HCT116 (cell line): ENCODE data around the gene GABRR3. TPM values are rescaled to one million over a fixed set of nuclear protein-coding genes. Genes with fewer than 3 reads are reported as not detected.

ENCODE experiments used
- ATAC-seq: fragments of 200-7000 bp; cut with Tn5 transposase; 2 replicates; pipeline ENCODE4 v1.9.1; 2020; ENCODE audit warnings: mild to moderate bottlenecking, moderate library complexity
- BruUV-seq: library from RNA; stranded (reverse); fragments of 400-500 nt; replicated peaks from 2 replicates; lab custom pipeline; 2021; lab: Mats Ljungman, UMichigan
- CTCF ChIA-PET: fragments of 300-600 bp; sonication (Branson Sonifier 250); formaldehyde crosslinking; loops from one replicate; lab custom pipeline; 2021; ENCODE audit warnings: antibody characterized with exemption; lab: Charles Lee
- POLR2A ChIA-PET: fragments of 300-600, 350-600 bp; sonication (Branson Sonifier 250); formaldehyde crosslinking; loops from one replicate; lab custom pipeline; 2021; ENCODE audit warnings: antibody characterized with exemption; lab: Charles Lee
- RAD21 ChIA-PET, 2 experiments: fragments of 300-600 bp; sonication (Branson Sonifier 250); formaldehyde crosslinking; loops; one replicate each; lab custom pipeline; 2023; ENCODE audit warnings: low total read pairs in 2 of 2; ENCODE audit not compliant: uncharacterized antibody in 2 of 2, unreplicated experiment in 2 of 2, low non-redundant PET in 1 of 2; lab: Charles Lee
- DNase-seq: peaks from one replicate; pipeline ENCODE4 v3.0.0-alpha.2; 2010; ENCODE audit warnings: low read depth, low spot score
- H2AFZ ChIP-seq: fragments of 200-600 bp; shearing (Covaris generic), sonication (generic); 2 replicates; pipeline ENCODE4 v1.6.1; 2017; ENCODE audit warnings: low read depth, mixed run types, mixed read lengths, antibody characterized with exemption, low read length; ENCODE audit not compliant: poor library complexity, severe bottlenecking
- H3K27ac ChIP-seq: 2 replicates; pipeline ENCODE4 v1.5.1; 2012; ENCODE audit warnings: low read depth, low read length
- H3K27me3 ChIP-seq: fragments of 200-600 bp; sonication (generic); 2 replicates; pipeline ENCODE4 v1.6.1; 2016; ENCODE audit warnings: mixed run types, low read length, mixed read lengths; ENCODE audit not compliant: insufficient read depth
- H3K36me3 ChIP-seq, 2 experiments: fragments of 200-500 bp in 1 of 2; fragments of 200-600 bp in 1 of 2; sonication (Bioruptor generic) in 1 of 2; sonication (generic) in 1 of 2; 2 replicates each; pipeline versions ENCODE4 v1.5.1 to v1.6.1; 2014 to 2016; ENCODE audit warnings: low read length in 2 of 2, inconsistent platforms in 1 of 2, mixed read lengths in 1 of 2, mixed run types in 1 of 2; ENCODE audit not compliant: insufficient read depth in 2 of 2, control insufficient read depth in 1 of 2
- H3K4me1 ChIP-seq, 2 experiments: fragments of 200-600 bp in 1 of 2; sonication (generic) in 1 of 2; 2 replicates each; pipeline versions ENCODE4 v1.5.1 to v1.6.1; 2012 to 2017; ENCODE audit warnings: low read length in 2 of 2, inconsistent platforms in 1 of 2, mild to moderate bottlenecking in 1 of 2, mixed read lengths in 1 of 2, mixed run types in 1 of 2, moderate library complexity in 1 of 2; ENCODE audit not compliant: insufficient read depth in 2 of 2, control insufficient read depth in 1 of 2
- H3K4me2 ChIP-seq: fragments of 200-600 bp; sonication (generic); 2 replicates; pipeline ENCODE4 v1.6.1; 2017; ENCODE audit warnings: mixed run types, low read length, mixed read lengths
- H3K4me3 ChIP-seq, 2 experiments: fragments of 200-600 bp in 1 of 2; sonication (generic) in 1 of 2; replicated peaks in 1 of 2; 2 replicates each; pipeline ENCODE4 v1.5.1; 2011 to 2016; ENCODE audit warnings: low read length in 2 of 2, control low read depth in 1 of 2, low read depth in 1 of 2, mild to moderate bottlenecking in 1 of 2, mixed read lengths in 1 of 2, mixed run types in 1 of 2
- H3K79me2 ChIP-seq: fragments of 200-600 bp; sonication (generic); 2 replicates; pipeline ENCODE4 v1.6.1; 2017; ENCODE audit warnings: mild to moderate bottlenecking, mixed run types, low read length, moderate library complexity, mixed read lengths; ENCODE audit not compliant: insufficient read depth
- H3K9ac ChIP-seq: fragments of 200-600 bp; sonication (generic); 2 replicates; pipeline ENCODE4 v1.6.1; 2016; ENCODE audit warnings: low read length, mixed read lengths
- H3K9me2 ChIP-seq: fragments of 200-600 bp; sonication (generic), shearing (Covaris generic); 2 replicates; pipeline ENCODE4 v1.6.1; 2017; ENCODE audit warnings: mixed run types, mild to moderate bottlenecking, moderate library complexity; ENCODE audit not compliant: insufficient read depth
- H3K9me3 ChIP-seq, 2 experiments: fragments of 200-500 bp in 1 of 2; fragments of 200-600 bp in 1 of 2; sonication (Bioruptor generic) in 1 of 2; sonication (generic) in 1 of 2; 2 replicates each; pipeline ENCODE4 v1.6.1; 2014 to 2017; ENCODE audit warnings: low read length in 2 of 2, mixed read lengths in 2 of 2, inconsistent platforms in 1 of 2, low read depth in 1 of 2, mild to moderate bottlenecking in 1 of 2, mixed run types in 1 of 2, moderate library complexity in 1 of 2; ENCODE audit not compliant: control insufficient read depth in 1 of 2, insufficient read depth in 1 of 2
- H4K20me1 ChIP-seq: fragments of 200-600 bp; sonication (generic), shearing (Covaris generic); 2 replicates; pipeline ENCODE4 v1.6.1; 2017; ENCODE audit warnings: mixed run types, mild to moderate bottlenecking, moderate library complexity; ENCODE audit not compliant: insufficient read depth
- CBX3 ChIP-seq: IDR thresholded peaks from 2 replicates; pipeline ENCODE4 v1.6.1; 2012; ENCODE audit warnings: low read depth
- CEBPB ChIP-seq: IDR thresholded peaks from 2 replicates; pipeline ENCODE4 v1.6.1; 2012; ENCODE audit warnings: low read depth
- EGR1 ChIP-seq: IDR thresholded peaks from 2 replicates; pipeline ENCODE4 v1.6.1; 2012; ENCODE audit warnings: low read depth
- ELF1 ChIP-seq: IDR thresholded peaks from 2 replicates; pipeline ENCODE4 v1.6.1; 2012; ENCODE audit warnings: low read depth, borderline replicate concordance
- EZH2 ChIP-seq: fragments of 200-600 bp; sonication (generic); IDR thresholded peaks from 2 replicates; pipeline ENCODE4 v1.6.1; 2017; ENCODE audit warnings: antibody characterized with exemption, mixed run types
- EZH2phosphoT487 ChIP-seq: fragments of 200-600 bp; IDR thresholded peaks from 2 replicates; pipeline ENCODE4 v1.6.1; 2018; ENCODE audit warnings: antibody characterized with exemption, borderline replicate concordance
- FOSL1 ChIP-seq: IDR thresholded peaks from 2 replicates; pipeline ENCODE4 v1.6.1; 2012; ENCODE audit warnings: low read depth
- JUND ChIP-seq: IDR thresholded peaks from 2 replicates; pipeline ENCODE4 v1.6.1; 2012
- POLR2A ChIP-seq: IDR thresholded peaks from 2 replicates; pipeline ENCODE4 v1.7.0; 2011; ENCODE audit warnings: borderline replicate concordance; ENCODE audit not compliant: insufficient read depth, insufficient read length; ENCODE audit errors: extremely low read depth
- POLR2AphosphoS5 ChIP-seq: IDR thresholded peaks from 2 replicates; pipeline ENCODE4 v1.6.1; 2011; ENCODE audit warnings: mild to moderate bottlenecking, low read depth, low read length, moderate library complexity
- RAD21 ChIP-seq: IDR thresholded peaks from 2 replicates; pipeline ENCODE4 v1.6.1; 2012; ENCODE audit warnings: low read depth, mild to moderate bottlenecking
- SIN3A ChIP-seq: IDR thresholded peaks from 2 replicates; pipeline ENCODE4 v1.6.1; 2012; ENCODE audit warnings: low read depth
- SP1 ChIP-seq: IDR thresholded peaks from 2 replicates; pipeline ENCODE4 v1.6.1; 2012; ENCODE audit warnings: low read depth
- ZFX ChIP-seq: fragments of 450-650 bp; IDR thresholded peaks from 2 replicates; pipeline ENCODE4 v1.6.1; 2017
- ZNF274 ChIP-seq: fragments of 200-500 bp; sonication (Bioruptor generic); IDR thresholded peaks from 2 replicates; pipeline ENCODE4 v1.6.1; 2014; ENCODE audit warnings: mild to moderate bottlenecking, low read depth, low read length, inconsistent platforms
- intact Hi-C: fragments of 100-400 bp; cut with micrococcal nuclease; formaldehyde crosslinking; loops from 2 replicates; pipeline ENCODE4 v1.10.0; 2022
- total RNA-seq: library from RNA; stranded (reverse); gene quantifications from one replicate; pipeline ENCODE4 v1.2.1, GENCODE V29; 2021; ENCODE audit not compliant: unreplicated experiment
- TF ChIP-seq, protein P1 (sequence below), 3 experiments: fragments of 200-600 bp in 1 of 3; sonication (generic) in 1 of 3; IDR thresholded peaks in 2 of 3; conservative IDR thresholded peaks in 1 of 3; 2 replicates each; pipeline ENCODE4 v1.5.1; 2012 to 2017; ENCODE audit warnings: low read depth in 2 of 3, low read length in 2 of 3, antibody characterized with exemption in 1 of 3, borderline replicate concordance in 1 of 3, control low read depth in 1 of 3, mild to moderate bottlenecking in 1 of 3, mixed read lengths in 1 of 3, mixed run types in 1 of 3, moderate library complexity in 1 of 3; ENCODE audit not compliant: insufficient read depth in 1 of 3

Gene GABRR3
- total RNA-seq, 1 experiment from 2014 or later, result not detected

DNA sequence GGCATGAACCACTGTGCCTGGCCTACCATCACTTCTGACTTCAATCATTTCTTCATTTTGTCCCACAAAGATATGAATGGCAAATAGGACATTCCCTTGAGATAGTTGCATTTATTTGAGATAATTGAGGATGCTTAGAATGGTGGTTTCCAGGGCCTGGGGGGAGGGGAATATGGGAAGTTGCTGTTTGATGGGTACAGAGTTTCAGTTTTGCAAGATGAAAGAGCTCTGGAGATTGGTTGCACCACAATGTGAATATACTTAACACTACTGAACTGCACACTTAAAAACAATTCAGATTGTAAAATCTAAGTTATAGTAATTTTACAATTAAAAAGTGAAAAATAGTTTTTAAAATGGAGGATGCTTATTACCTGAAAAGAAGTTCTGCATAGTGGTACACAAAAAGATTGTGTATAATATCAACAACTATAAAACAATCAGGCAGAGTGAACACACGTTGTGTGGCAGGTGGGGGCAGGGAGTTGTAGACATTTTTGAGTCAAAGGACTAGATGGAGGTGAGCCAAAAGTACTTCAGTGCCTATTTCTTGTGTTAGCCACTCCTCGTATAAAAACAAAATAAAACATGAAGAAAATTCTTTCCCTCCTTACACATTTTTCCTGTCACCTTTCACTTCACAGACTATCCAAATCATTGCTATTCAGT is 44.4 kb downstream of the GABRR3 start:
- Histone ChIP-seq H3K79me2 (no peaks in the 10 kb centered on the region), H3K4me2 (no peak overlapping the region), H2AFZ (no peak overlapping the region), H3K9me2 (no peaks in the 10 kb centered on the region), H3K27ac (no peak overlapping the region), H3K4me3 (no peak overlapping the region), H3K4me1 (no peaks in the 10 kb centered on the region), H3K9me3 (no peaks in the 10 kb centered on the region), H3K9ac (no peak overlapping the region), H4K20me1 (no peaks in the 10 kb centered on the region), H3K36me3 (no peaks in the 10 kb centered on the region), H3K27me3 (no peaks in the 10 kb centered on the region)
- TF ChIP-seq, protein P1, sequence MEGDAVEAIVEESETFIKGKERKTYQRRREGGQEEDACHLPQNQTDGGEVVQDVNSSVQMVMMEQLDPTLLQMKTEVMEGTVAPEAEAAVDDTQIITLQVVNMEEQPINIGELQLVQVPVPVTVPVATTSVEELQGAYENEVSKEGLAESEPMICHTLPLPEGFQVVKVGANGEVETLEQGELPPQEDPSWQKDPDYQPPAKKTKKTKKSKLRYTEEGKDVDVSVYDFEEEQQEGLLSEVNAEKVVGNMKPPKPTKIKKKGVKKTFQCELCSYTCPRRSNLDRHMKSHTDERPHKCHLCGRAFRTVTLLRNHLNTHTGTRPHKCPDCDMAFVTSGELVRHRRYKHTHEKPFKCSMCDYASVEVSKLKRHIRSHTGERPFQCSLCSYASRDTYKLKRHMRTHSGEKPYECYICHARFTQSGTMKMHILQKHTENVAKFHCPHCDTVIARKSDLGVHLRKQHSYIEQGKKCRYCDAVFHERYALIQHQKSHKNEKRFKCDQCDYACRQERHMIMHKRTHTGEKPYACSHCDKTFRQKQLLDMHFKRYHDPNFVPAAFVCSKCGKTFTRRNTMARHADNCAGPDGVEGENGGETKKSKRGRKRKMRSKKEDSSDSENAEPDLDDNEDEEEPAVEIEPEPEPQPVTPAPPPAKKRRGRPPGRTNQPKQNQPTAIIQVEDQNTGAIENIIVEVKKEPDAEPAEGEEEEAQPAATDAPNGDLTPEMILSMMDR (IDR thresholded peaks at IDR 0.05 in 2 of 3, conservative IDR thresholded peaks at IDR 0.05 in 1 of 3; ENCODE audit: borderline replicate concordance in 1 of 3, insufficient read depth in 1 of 3, low read depth in 2 of 3, low read length in 2 of 3), result no peak
- no peak for TF ChIP-seq ELF1
- no peak for TF ChIP-seq JUND
- no peak for TF ChIP-seq EZH2
- TF ChIP-seq EGR1, result no peak
- no peak for TF ChIP-seq SP1
- no peak for TF ChIP-seq POLR2AphosphoS5
- no peak for TF ChIP-seq FOSL1
- no peak for TF ChIP-seq SIN3A
- TF ChIP-seq EZH2phosphoT487, result no peak
- TF ChIP-seq CBX3, result no peak
- no peak for TF ChIP-seq CEBPB
- no peak for TF ChIP-seq RAD21
- no peak for TF ChIP-seq POLR2A
- no peak for TF ChIP-seq ZFX
- TF ChIP-seq ZNF274, result no peak
- intact Hi-C loops, result no loop called here
- ChIA-PET CTCF (no interaction called here), POLR2A (no interaction called here), RAD21 (no interaction called here)
- no peak for DNase-seq
- BruUV-seq, result no TSS peak
- ATAC-seq, result no peak
